Fibroblast of pulmonary artery (primary cell): Measurements from ENCODE around the gene SLC12A1.

Experiments used
- DNase-seq: peaks from one replicate; pipeline ENCODE4 v3.0.0-alpha.2; 2010; ENCODE audit warnings: low read depth
- H3K4me3 ChIP-seq: replicated peaks from 2 replicates; pipeline ENCODE4 v1.5.1; 2011; ENCODE audit warnings: low read depth, mild to moderate bottlenecking, control low read depth, low read length, moderate library complexity
- TF ChIP-seq, protein P1 (sequence below): IDR thresholded peaks from 2 replicates; pipeline ENCODE4 v1.5.1; 2011; ENCODE audit warnings: mild to moderate bottlenecking, control low read depth, low read length, inconsistent platforms; ENCODE audit errors: missing control alignments

SLC12A1 gene

DNA sequence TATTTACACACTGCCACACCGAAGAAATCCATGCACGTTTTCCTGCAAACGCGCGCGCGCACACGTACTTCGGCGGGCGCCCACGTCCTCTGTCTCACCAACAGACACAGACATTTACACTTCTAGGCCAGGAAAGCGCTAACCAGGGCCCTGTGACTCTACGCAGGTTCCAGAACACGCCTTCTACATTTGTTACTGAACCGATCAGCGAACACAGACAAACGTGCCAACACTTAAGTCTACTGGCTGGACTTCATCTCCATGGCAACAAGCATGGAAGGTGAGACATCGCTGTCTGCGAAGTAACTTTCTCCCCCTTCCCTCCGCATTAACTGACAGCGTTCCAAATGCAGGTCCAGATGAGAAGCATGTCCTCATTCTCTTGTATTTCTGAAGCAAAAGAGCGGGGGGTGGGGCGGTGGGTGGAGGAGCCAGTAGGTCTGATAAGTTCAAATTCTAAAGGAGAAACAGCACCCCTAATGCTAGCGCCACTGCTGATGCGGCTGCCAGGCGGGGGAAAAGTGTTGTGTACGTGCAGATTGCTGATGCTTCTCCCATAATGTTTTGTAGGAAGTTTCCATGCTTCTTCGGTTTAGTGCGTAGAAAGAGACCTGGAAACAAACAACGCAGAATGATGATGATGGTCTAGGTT lies 14.4 kb upstream of the SLC12A1 start, which contains the start of gene CTXN2:
Gene CTXN2 (plus strand): TSS at position 92 of the 652 bp plus-strand sequence. CDS start 9,636 bp downstream, outside the sequence.
- no peak for DNase-seq
- TF ChIP-seq, protein P1, sequence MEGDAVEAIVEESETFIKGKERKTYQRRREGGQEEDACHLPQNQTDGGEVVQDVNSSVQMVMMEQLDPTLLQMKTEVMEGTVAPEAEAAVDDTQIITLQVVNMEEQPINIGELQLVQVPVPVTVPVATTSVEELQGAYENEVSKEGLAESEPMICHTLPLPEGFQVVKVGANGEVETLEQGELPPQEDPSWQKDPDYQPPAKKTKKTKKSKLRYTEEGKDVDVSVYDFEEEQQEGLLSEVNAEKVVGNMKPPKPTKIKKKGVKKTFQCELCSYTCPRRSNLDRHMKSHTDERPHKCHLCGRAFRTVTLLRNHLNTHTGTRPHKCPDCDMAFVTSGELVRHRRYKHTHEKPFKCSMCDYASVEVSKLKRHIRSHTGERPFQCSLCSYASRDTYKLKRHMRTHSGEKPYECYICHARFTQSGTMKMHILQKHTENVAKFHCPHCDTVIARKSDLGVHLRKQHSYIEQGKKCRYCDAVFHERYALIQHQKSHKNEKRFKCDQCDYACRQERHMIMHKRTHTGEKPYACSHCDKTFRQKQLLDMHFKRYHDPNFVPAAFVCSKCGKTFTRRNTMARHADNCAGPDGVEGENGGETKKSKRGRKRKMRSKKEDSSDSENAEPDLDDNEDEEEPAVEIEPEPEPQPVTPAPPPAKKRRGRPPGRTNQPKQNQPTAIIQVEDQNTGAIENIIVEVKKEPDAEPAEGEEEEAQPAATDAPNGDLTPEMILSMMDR, result no peak
- no peak within 1 kb of the TSS for H3K4me3 ChIP-seq

DNA sequence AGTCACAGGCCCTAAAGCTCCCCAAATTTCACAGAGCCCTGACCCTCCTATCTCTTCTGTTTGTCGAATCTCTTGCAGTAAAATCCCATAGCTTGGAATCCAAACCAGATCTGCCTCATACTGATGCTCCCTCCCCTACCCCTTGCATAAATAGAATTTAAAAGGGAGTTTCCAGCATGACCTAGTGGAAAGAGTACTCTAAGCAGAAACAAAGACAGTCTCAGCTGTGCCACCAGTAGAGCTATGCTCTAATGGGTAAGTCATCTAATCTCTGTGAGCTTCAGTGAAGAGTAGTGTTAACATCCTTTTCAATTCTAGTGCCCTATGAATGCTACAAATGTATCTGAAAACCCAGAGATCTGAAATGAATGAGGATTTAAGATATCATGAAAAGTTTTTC lies 4.0 kb upstream of the SLC12A1 start:
- DNase-seq, result no peak
- H3K4me3 ChIP-seq, result no peak overlapping the region
- TF ChIP-seq, protein P1, result no peak

DNA sequence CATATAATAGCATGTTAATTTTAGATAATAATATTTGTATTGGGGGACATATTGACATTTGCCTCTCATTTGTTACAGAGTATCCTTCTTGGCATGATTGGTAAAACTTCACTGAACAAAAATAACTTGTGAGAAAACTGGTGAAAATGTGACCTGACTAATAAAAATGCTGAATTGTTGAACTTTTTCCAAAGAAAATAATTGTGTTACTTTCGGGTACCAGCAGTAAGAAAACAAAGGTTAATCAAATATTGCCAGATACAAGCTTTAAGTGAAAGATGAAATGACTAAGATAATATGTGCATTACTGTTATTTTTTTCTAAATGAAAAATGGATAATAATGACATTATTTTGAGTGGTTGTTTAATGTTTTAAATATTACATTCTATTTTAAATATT lies 15.2 kb downstream of the SLC12A1 start:
- no peak overlapping the region for H3K4me3 ChIP-seq
- no peak for DNase-seq
- TF ChIP-seq, protein P1, result no peak

DNA sequence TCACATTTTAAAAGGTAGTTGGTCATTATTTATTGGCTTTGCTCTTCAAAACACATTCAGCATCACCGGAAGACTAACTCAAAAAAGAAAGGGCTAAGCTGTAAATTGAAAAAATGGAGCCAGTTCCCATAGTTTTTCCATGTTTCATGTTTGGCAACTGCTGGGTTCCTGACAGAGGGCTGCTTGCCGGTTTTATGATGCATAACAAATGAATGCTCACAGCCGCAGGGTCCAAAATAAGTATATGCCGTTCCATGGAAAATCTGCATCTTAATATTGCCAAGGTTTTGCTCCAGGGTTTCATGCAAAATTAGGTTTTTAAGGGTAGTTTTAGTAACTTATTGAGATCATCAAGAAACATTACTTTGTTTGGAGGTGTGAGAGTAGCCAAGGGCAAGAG lies 15.8 kb downstream of the SLC12A1 start:
- no peak overlapping the region for H3K4me3 ChIP-seq
- TF ChIP-seq, protein P1, result no peak
- no peak for DNase-seq

- no peak for DNase-seq
- no peak overlapping the region for H3K4me3 ChIP-seq
- TF ChIP-seq, protein P1, result no peak
Measured at GRCh38 chr15:48222627-48223026, 16.5 kb downstream of the SLC12A1 start.

DNA sequence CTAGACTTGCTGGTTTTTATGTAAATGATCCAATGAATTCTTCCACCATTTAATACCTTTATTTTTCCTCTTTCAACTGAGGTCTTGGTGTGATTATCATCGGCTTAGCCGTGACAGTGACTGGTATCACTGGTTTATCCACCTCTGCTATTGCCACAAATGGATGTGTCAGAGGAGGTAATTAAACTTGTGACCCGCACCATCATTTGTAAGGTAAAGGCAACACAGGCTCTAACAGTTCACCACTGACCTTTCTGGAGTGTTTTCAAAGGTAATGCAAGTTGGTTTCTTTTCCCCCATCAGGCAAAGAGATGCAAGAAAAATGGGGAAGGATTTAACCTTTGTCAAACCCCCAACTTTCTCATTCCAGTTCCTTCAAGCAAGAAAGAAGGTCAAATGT lies 19.7 kb downstream of the SLC12A1 start:
- DNase-seq, result no peak
- TF ChIP-seq, protein P1, result no peak
- H3K4me3 ChIP-seq, result no peak overlapping the region

DNA sequence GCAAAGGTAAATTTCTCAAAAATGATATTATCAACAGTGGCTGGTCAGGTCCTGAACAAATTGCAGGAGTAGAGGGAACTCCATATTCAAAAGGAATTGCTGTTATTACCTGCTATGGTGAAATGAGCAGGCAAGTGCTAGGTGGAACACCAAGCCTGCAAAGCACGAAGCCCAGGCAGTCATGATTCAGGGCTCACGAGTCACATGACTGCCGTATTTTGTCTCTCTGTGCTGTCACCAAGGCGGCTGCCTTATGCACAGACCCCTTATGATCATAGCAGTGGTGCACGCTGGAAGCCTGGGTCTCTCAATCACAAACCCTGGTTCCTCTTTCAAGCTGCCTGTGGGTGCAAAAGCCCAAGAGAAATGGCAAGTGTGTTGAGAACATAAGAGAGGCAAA lies 24.4 kb downstream of the SLC12A1 start:
- no peak overlapping the region for H3K4me3 ChIP-seq
- DNase-seq, result no peak
- TF ChIP-seq, protein P1, result no peak
